ENCODE results near the gene CD27.
"Not testable (repeated sequence)": the region's sequence is repeated elsewhere in the genome, so short reads cannot be mapped to it uniquely, and the experiment has no call there.

Gene CD27

DNA sequence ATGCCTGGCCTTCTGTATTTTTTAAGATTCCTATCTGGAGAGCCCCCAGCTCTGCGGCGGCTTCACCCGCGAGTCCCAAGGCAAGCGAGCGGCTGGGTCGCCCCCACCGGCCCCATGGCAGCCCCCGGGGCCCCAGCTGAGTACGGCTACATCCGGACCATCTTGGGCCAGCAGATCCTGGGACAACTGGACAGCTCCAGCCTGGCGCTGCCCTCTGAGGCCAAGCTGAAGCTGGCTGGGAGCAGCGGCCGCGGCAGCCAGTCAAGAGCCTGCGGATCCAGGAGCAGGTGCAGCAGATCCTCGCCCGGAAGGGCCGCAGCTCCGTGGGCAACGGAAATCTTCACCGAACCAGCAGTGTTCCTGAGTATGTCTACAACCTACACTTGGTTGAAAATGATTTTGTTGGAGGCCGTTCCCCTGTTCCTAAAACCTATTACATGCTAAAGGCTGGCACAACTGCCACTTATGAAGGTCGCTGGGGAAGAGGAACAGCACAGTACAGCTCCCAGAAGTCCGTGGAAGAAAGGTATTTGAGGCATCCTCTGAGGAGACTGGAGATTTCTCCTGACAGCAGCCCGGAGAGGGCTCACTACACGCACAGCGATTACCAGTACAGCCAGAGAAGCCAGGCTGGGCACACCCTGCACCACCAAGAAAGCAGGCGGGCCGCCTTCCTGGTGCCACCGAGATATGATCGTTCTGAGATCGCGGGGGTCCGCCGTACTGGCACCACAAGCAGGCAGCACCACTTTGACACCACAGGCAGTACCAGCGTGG, 33.0 kb downstream of the CD27 start:
- not testable (repeated sequence) for H3K4me1 Mint-ChIP-seq, H3K4me3 Mint-ChIP-seq, H3K9me3 Mint-ChIP-seq, H3K27ac Mint-ChIP-seq, ATAC-seq, DNase-seq, H3K27me3 Mint-ChIP-seq

DNA sequence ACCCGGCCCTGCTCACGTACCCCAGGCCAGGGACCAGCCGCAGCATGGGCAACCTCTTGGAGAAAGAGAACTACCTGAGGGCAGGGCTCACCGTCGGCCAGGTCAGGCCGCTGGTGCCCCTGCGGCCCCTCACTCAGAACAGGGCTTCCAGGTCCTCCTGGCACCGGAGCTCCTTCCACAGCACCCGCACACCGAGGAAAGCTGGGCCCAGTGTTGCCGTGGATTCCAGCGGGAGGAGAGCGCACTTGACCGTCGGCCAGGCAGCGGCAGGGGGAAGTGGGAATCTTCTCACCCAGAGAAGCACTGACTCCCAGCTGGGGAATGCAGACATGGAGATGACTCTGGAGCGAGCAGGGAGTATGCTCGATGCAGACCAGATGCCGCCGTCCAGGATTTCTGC, 33.7 kb downstream of the CD27 start:
- Mint-ChIP-seq H3K27me3 (no peaks in the 10 kb centered on the region), H3K27ac (no peak overlapping the region), H3K4me3 (no peak overlapping the region), H3K4me1 (no peaks in the 10 kb centered on the region), H3K9me3 (no peaks in the 10 kb centered on the region)
- no peak for DNase-seq
- no peak for ATAC-seq

DNA sequence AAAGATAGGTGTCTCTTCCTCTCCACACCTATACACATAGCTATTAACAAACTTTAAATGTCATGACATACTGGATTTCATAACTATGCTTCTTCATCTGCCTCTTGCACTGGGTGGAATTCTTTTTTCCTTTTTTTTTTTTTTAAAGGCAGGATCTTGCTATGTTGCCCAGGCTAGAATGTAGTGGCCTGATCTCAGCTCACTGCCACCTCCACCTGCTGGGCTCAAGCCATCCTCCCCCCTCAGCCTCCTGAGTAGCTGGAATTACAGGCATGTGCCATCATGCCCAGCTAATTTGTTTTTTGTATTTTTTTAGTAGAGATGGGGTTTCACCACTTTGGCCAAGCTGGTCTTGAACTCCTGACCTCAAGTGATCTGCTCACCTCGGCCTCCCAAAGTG, 43.5 kb downstream of the CD27 start:
- no peaks in the 10 kb centered on the region for H3K9me3 Mint-ChIP-seq
- ATAC-seq, result no peak
- no peak overlapping the region for H3K4me3 Mint-ChIP-seq
- H3K27me3 Mint-ChIP-seq, result no peaks in the 10 kb centered on the region
- no peak for DNase-seq
- peak overlapping the region in 1 of 2 donors; percentile 58 for H3K27ac Mint-ChIP-seq
- peaks cover 10% of the 10 kb centered on the region for H3K4me1 Mint-ChIP-seq

DNA sequence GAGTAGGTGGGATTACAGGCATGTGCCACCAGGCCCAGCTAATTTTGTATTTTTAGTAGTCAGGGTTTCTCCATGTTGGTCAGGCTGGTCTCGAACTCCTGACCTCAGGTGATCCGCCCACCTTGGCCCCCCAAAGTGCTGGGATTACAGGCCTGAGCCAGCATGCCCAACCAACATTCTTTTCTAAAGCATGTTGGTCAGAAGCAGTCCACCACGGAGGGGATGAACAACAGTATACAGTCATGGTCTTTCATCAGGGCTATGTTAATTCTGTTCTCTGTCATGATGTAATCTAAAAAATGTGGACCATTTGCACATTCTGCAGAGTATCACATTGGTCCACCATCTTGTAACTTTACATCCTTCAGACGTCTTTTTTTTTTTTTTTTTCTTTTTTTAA, 44.7 kb downstream of the CD27 start:
- ATAC-seq (no peak), DNase-seq (no peak)
- Mint-ChIP-seq H3K27me3 (no peaks in the 10 kb centered on the region), H3K4me1 (peaks cover 10% of the 10 kb centered on the region), H3K27ac (no peak overlapping the region), H3K4me3 (no peak overlapping the region), H3K9me3 (no peaks in the 10 kb centered on the region)

DNA sequence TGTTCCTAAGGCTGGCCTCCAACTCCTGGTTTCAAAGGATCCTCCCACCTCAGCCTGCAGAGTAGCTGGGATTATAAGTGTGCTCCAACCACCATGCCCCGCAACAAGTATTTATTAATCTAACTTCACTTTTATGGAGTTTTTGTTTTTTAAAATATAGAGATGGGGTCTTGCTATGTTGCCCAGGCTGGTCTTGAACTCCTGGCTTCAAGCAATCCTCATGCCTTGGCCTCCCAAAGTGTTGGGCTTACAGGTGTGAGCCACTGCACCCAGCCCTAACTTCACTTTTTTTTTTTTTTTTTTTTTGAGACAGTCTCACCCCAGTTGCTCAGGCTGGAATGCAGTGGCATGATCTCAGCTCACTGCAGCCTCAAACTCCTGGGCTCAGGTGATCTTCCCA, 45.9 kb downstream of the CD27 start:
- H3K9me3 Mint-ChIP-seq, H3K4me3 Mint-ChIP-seq, DNase-seq, ATAC-seq, H3K27ac Mint-ChIP-seq, H3K27me3 Mint-ChIP-seq: not testable (repeated sequence)
- H3K4me1 Mint-ChIP-seq, result peaks cover 22% of the 10 kb centered on the region

DNA sequence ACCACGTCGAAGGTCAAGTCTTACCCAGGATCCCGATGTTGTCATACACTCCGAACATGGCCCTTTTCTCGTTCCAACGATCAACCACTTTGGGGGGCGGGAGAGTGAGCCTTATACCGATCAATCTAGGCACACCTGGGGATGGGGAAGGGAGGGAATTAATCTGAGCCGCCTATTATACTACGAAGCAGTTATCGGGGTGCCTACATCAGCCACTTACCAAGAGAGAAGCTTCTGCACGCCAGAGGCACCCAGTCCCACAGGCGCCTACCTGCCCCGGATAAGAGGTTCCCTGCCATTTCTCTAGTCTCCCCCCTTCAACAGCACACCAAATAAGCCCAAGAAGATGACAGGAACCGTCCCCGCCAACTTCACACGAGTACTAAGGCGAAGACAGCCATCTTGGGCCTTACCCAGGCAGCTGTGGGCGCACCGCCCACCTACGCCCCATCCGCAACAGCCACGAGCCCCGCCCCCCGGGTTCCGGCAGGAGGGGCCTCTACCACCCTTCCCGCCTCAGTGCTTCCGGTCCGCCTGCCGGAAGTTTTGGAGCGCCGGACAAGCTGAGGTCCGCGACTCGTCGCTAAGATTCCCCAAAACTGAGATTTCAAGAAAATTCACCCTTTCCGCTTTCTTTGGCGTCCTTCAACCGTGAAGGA, 48.2 kb downstream of the CD27 start, which contains the start of gene MRPL51:
MRPL51 (minus strand) TSS at position 425 of the 659 bp plus-strand sequence; CDS start at position 299, 126 bp downstream.
- peak within 1 kb of the TSS; percentile 96 to 99 for H3K27ac Mint-ChIP-seq
- peaks cover 33% of the 10 kb centered on the region for H3K4me1 Mint-ChIP-seq
- H3K27me3 Mint-ChIP-seq, result no peaks in the 10 kb centered on the region
- peak; percentile 85 for ATAC-seq
- H3K9me3 Mint-ChIP-seq, result no peaks in the 10 kb centered on the region
- peak within 1 kb of the TSS; percentile 91 to 97 for H3K4me3 Mint-ChIP-seq
- peak; percentile 96 to 98 for DNase-seq

DNA sequence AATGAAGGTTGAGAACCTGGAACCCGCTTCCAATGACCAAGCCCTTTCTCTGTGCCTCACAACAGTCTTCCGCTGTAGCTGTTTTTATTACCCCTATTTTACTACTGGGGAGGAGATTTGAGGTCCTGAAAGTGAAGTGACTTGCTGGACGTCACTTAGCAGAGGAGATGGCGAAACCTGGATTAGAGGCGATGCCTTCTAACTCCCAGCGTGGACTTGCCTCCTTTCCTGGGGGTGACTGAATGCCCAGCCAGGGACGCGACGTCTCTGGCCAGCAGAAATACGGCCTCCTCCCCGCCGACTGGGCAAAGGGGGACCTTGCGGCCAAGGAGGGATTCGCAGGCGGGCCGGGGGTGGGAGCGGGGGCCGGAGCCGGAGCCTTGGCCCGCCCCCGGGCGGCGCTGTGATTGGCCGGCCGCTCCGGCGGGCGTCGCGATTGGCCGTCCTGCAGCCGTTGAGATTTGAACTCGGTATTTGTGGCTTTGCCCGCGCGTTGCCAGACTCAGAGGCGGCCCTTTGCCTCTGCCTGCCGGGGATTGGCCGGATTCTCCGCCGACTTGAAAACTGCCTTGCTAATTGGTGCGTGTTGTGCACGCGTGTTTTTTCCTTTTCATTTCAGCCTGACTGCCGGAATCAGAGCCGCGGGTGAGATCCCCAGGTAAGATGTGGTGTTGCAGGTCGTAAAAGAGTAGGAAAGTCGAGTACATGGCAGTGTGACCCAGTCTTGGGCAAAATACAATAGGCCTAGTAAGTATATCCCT, 48.9 kb downstream of the CD27 start, which contains the start of gene NCAPD2:
NCAPD2 (plus strand) TSS at position 606 of the 761 bp plus-strand sequence. CDS start 997 bp downstream, outside the sequence.
- H3K9me3 Mint-ChIP-seq, result no peaks in the 10 kb centered on the region
- ATAC-seq (peak; percentile 90), DNase-seq (peak; percentile 95 to 97)
- peak within 1 kb of the TSS; percentile 91 to 97 for H3K4me3 Mint-ChIP-seq
- peak within 1 kb of the TSS; percentile 96 to 99 for H3K27ac Mint-ChIP-seq
- peaks cover 33% of the 10 kb centered on the region for H3K4me1 Mint-ChIP-seq
- no peaks in the 10 kb centered on the region for H3K27me3 Mint-ChIP-seq

DNA sequence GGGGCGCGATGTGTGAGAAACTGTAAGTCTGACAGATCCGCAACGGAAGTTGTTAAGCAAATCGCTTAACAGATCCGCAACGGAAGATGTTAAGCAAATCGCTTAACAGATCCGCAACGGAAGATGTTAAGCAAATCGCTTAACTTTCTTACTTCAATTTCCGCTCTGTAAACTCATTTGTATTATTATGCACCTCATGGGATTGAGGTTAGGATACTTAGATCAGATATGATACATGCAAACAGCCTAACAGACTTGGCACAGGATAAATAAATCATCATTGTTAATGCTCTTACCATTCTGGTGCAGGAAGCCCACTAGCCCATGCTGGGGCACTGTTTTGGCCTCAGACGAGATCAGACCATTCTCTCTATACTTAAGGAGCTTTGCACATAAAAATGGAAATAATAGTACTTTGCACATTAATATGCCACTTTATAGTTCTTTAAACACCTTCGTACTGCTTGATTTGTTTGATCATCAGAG, 49.5 kb downstream of the CD27 start:
- Mint-ChIP-seq H3K27ac (peak overlapping the region; percentile 95 to 97), H3K9me3 (no peaks in the 10 kb centered on the region), H3K27me3 (no peaks in the 10 kb centered on the region), H3K4me3 (peak overlapping the region; percentile 91 to 97), H3K4me1 (peaks cover 33% of the 10 kb centered on the region)
- ATAC-seq, result peak; percentile 13
- DNase-seq, result peak in 1 of 2 donors; percentile 19

DNA sequence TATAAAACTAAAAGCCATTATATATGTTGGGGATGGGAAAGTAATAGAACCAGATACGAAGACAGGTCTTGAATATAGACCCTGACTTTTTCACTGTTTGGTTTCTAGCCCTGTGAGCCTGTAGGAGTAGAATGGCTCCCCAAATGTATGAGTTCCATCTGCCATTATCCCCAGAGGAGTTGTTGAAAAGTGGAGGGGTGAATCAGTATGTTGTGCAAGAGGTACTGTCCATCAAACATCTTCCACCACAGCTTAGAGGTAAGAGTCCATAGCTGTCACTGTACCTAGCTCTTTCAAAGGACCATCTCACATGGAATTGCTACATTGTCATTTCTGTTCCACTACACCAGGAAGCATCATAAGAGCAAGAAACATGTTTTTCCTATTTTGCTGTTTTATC, 50.2 kb downstream of the CD27 start:
- H3K27me3 Mint-ChIP-seq, result no peaks in the 10 kb centered on the region
- peak overlapping the region in 1 of 2 donors; percentile 95 for H3K27ac Mint-ChIP-seq
- H3K4me1 Mint-ChIP-seq, result peaks cover 33% of the 10 kb centered on the region
- peak overlapping the region; percentile 91 to 97 for H3K4me3 Mint-ChIP-seq
- ATAC-seq (no peak), DNase-seq (no peak)
- H3K9me3 Mint-ChIP-seq, result no peaks in the 10 kb centered on the region

DNA sequence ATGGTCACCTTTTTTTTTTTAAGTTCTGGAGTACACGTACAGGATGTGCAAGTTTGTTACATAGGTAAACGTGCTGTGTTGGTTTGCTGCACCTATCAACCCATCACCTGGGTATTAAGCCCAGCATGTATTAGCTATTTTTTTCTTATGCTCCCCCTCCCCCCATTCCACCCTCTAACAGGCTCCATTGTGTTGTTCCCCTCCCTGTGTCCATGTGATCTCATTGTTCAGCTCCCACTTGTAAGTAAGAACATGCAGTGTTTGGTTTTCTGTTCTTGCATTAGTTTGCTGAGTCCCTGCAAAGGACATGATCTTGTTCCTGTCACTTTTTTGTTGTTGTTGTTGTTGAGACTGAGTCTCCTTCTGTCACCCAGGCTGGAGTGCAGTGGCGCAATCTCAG, 52.5 kb downstream of the CD27 start:
- H3K27me3 Mint-ChIP-seq, H3K9me3 Mint-ChIP-seq, ATAC-seq, DNase-seq: not testable (repeated sequence)
- Mint-ChIP-seq H3K4me1 (peaks cover 25% of the 10 kb centered on the region), H3K27ac (peak overlapping the region in 1 of 2 donors; percentile 78), H3K4me3 (peak overlapping the region; percentile 1 to 12)

DNA sequence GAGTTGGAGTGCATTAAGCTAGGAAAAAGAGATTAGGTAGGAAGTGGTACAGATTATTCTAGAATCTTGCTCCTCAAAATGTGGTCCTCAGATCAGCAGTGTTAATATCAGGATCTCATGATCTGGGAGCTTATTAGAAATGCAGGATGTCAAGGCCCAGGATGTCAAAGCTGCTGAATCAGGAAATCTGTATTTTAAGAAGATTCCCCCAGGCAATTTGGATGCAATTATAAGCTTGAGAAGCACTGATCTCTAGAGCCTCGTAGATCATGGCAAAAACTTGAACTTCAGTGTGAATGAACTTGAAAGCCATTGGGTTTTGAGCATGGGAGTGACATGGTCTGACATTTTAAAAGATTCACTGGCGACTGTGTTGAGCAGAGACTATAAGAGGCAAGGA, 55.7 kb downstream of the CD27 start:
- no peak overlapping the region for H3K27ac Mint-ChIP-seq
- peaks cover 13% of the 10 kb centered on the region for H3K4me1 Mint-ChIP-seq
- DNase-seq, result no peak
- H3K27me3 Mint-ChIP-seq, result no peaks in the 10 kb centered on the region
- ATAC-seq, result no peak
- no peaks in the 10 kb centered on the region for H3K9me3 Mint-ChIP-seq
- H3K4me3 Mint-ChIP-seq, result no peak overlapping the region
